HG03469 (cell line): ENCODE data around the gene MRPS10.

Experiments used
- ATAC-seq: cut with Tn5 transposase; IDR thresholded peaks from one replicate; pipeline ENCODE4 v1.9.1; 2021; ENCODE audit warnings: mild to moderate bottlenecking, moderate library complexity, moderate number of reproducible peaks; ENCODE audit not compliant: unreplicated experiment

The MRPS10 gene

GRCh38 chr6:42217519-42218367, at the start of gene MRPS10:
Gene MRPS10 (minus strand): TSS chr6:42217861. CDS start chr6:42217849, 12 bp downstream.
- ATAC-seq = peak; percentile 68

- no peak for ATAC-seq
Measured at GRCh38 chr6:42266538-42266937, 48.9 kb upstream of the MRPS10 start.

- no peak for ATAC-seq
Measured at GRCh38 chr6:42264852-42265390, 47.3 kb upstream of the MRPS10 start.

GRCh38 chr6:42264162-42264851, 46.6 kb upstream of the MRPS10 start:
- ATAC-seq = no peak

- no peak for ATAC-seq
Measured at GRCh38 chr6:42263165-42263728, 45.6 kb upstream of the MRPS10 start.

GRCh38 chr6:42260972-42261371, 43.3 kb upstream of the MRPS10 start:
- no peak for ATAC-seq

GRCh38 chr6:42260396-42260888, 42.8 kb upstream of the MRPS10 start:
- no peak for ATAC-seq

GRCh38 chr6:42259841-42260395, 42.3 kb upstream of the MRPS10 start:
- no peak for ATAC-seq

- ATAC-seq = no peak
Measured at GRCh38 chr6:42259286-42259685, 41.6 kb upstream of the MRPS10 start.

- ATAC-seq = no peak
Measured at GRCh38 chr6:42257614-42258013, 40.0 kb upstream of the MRPS10 start.

- ATAC-seq = no peak
Measured at GRCh38 chr6:42257063-42257462, 39.4 kb upstream of the MRPS10 start.

- ATAC-seq = no peak
Measured at GRCh38 chr6:42255050-42255449, 37.4 kb upstream of the MRPS10 start.

GRCh38 chr6:42254505-42254904, 36.8 kb upstream of the MRPS10 start:
- no peak for ATAC-seq

- ATAC-seq = no peak
Measured at GRCh38 chr6:42251911-42252637, 34.4 kb upstream of the MRPS10 start.

- ATAC-seq = no peak
Measured at GRCh38 chr6:42251500-42251899, 33.8 kb upstream of the MRPS10 start.

GRCh38 chr6:42250274-42250931, 32.7 kb upstream of the MRPS10 start:
- ATAC-seq = no peak

GRCh38 chr6:42249279-42249678, 31.6 kb upstream of the MRPS10 start:
- no peak for ATAC-seq

GRCh38 chr6:42243046-42243445, 25.4 kb upstream of the MRPS10 start:
- no peak for ATAC-seq

- ATAC-seq = no peak
Measured at GRCh38 chr6:42241915-42242314, 24.3 kb upstream of the MRPS10 start.
